AG10803 (cell line): Measurements from ENCODE around the gene RAB9B.

Experiments used
- DNase-seq: peaks from one replicate; pipeline ENCODE4 v3.0.0; 2010; ENCODE audit warnings: low read depth
- H3K4me3 ChIP-seq: 2 replicates; pipeline ENCODE4 v1.5.1; 2011; ENCODE audit warnings: mild to moderate bottlenecking, low read length, control low read depth
- TF ChIP-seq, protein P1 (sequence below): conservative IDR thresholded peaks from 2 replicates; pipeline ENCODE4 v1.5.1; 2011; ENCODE audit warnings: mild to moderate bottlenecking, low read length, control low read depth, inconsistent platforms

Gene RAB9B

DNA sequence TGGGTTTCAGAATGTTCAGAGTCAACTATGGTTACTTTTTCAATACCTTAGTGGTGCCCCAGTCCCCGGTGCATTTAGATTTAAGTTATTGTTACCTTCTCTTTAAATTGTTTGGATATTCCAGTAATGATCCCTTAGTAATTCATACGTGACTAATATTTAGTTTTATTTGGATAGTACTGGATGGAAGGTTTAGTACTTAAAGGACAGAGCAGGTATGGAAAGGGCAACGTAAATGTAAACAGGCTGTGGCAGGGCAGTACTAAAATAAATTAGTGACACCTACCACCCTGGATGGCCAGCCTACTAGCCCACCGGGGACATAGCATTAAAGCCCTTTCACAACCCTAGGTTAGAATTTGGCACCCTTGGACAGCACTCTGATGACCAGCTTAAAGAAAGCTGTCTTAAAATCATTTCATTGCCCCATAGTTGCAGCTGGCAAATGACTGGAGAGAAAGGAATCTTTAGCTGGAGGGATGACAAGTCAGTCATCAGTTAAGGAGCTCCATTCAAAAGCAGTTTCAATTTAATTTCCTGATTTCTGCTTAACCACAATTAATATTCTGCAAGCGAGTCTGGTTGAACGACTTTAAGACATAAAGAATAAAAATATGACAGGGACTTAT, 39.0 kb downstream of the RAB9B start:
- DNase-seq: peak; percentile 79
- TF ChIP-seq, protein P1, sequence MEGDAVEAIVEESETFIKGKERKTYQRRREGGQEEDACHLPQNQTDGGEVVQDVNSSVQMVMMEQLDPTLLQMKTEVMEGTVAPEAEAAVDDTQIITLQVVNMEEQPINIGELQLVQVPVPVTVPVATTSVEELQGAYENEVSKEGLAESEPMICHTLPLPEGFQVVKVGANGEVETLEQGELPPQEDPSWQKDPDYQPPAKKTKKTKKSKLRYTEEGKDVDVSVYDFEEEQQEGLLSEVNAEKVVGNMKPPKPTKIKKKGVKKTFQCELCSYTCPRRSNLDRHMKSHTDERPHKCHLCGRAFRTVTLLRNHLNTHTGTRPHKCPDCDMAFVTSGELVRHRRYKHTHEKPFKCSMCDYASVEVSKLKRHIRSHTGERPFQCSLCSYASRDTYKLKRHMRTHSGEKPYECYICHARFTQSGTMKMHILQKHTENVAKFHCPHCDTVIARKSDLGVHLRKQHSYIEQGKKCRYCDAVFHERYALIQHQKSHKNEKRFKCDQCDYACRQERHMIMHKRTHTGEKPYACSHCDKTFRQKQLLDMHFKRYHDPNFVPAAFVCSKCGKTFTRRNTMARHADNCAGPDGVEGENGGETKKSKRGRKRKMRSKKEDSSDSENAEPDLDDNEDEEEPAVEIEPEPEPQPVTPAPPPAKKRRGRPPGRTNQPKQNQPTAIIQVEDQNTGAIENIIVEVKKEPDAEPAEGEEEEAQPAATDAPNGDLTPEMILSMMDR: no peak
- peak overlapping the region; percentile 15 for H3K4me3 ChIP-seq

DNA sequence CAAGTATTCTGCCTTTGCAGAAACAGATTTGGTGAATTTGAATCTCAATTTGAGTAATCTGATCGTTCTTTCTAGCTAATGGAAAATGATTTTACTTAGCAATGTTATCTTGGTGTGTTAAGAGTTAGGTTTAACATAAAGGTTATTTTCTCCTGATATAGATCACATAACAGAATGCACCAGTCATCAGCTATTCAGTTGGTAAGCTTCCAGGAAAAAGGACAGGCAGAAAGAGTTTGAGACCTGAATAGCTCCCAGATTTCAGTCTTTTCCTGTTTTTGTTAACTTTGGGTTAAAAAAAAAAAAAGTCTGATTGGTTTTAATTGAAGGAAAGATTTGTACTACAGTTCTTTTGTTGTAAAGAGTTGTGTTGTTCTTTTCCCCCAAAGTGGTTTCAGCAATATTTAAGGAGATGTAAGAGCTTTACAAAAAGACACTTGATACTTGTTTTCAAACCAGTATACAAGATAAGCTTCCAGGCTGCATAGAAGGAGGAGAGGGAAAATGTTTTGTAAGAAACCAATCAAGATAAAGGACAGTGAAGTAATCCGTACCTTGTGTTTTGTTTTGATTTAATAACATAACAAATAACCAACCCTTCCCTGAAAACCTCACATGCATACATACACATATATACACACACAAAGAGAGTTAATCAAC, 40.1 kb downstream of the RAB9B start:
- H3K4me3 ChIP-seq: no peak overlapping the region
- DNase-seq: no peak
- TF ChIP-seq, protein P1: no peak

DNA sequence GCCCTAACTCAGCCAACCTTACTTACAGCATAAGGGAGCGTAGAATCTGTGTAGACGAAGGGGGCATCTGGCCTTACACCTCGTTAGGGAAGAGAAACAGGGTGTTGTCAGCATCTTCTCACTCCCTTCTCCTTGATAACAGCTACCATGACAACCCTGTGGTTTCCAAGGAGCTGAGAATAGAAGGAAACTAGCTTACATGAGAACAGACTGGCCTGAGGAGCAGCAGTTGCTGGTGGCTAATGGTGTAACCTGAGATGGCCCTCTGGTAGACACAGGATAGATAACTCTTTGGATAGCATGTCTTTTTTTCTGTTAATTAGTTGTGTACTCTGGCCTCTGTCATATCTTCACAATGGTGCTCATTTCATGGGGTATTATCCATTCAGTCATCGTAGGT, 40.8 kb downstream of the RAB9B start:
- no peak for DNase-seq
- TF ChIP-seq, protein P1: no peak
- no peak overlapping the region for H3K4me3 ChIP-seq

DNA sequence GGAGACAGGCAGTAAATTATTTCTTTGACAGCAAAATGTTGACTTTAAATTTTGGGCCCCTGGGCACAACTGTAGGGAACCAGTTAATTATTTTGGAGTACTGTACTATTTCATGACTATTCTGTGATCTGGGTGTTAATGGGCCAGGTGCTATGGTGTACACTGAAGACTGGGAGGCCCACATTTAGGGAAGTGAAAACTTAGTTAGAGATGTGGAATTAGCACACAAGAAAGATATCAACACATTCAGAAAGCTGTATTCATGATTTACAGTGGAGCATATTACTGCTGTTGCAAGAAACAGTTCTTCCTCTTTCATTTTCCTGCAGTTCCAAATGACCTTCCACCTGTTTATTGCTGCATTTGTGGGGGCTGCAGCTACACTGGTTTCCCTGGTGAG, 43.1 kb downstream of the RAB9B start:
- no peak for DNase-seq
- TF ChIP-seq, protein P1: no peak
- H3K4me3 ChIP-seq: no peak overlapping the region

DNA sequence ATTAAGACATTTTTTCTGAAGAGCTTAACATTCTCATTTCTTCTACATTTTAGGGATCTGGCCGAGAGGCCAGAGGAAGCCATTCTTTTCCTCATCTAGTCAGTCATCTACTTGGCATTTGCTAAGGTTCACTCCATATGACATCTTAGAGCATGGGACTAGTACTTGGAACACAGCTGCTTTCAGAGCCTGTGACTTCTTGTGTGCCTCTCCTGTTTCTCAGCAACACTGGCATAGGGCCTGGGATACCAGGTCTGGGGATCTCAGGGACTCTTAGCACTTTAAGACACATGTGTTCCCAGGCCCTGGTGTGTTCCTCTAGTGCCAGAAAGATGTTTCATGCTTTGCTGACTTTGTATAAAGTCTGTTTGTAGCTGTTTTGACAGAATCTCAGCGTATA, 48.1 kb downstream of the RAB9B start:
- H3K4me3 ChIP-seq: no peak overlapping the region
- TF ChIP-seq, protein P1: no peak
- DNase-seq: peak; percentile 22

DNA sequence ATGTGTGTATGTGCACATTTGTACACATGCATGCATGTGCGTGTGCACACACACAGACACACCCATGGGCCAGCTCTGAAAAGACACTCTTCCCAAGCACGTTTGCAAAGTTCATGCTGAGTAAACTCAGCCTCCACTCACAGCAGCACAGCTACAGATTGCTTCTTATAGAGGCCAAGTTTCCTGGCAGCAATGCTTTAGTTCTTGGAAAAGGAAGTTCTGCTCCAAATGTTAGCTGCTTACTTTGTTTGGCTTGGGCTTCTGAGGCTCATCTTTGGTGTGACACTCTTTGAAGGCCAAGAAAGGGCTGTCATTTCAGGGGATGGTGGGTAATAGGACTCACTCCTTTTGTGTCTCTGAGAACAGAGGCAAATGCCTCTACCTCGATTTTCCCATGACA, 48.9 kb downstream of the RAB9B start:
- no peak overlapping the region for H3K4me3 ChIP-seq
- no peak for DNase-seq
- TF ChIP-seq, protein P1: no peak

DNA sequence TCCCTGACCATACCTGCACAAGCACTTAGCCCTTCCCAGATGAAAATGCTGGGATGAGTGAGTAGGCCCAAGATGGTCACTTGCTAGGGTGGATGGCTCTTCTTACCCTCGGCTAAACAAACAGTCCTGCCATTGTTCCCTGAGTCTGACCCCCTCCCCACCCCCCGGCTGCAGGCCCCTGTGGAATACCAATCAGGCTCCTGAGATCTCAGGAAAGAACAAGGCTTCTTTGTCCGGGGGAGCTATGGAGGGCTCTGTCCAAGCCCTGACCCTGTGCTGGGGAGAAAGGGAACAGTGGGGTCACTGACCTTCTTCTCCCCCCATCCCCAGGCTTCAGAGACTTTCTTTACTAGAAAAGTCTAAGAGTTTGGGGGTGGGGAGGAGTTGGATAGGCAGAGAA, 49.4 kb downstream of the RAB9B start:
- no peak overlapping the region for H3K4me3 ChIP-seq
- TF ChIP-seq, protein P1: no peak
- no peak for DNase-seq
